ENCODE data around the gene ADAM19. TPM values are rescaled to one million over a fixed set of nuclear protein-coding genes. Genes with fewer than 3 reads are reported as not detected.

The ADAM19 gene
- total RNA-seq, 1 experiment from 2014 or later, result 0.47 TPM

DNA sequence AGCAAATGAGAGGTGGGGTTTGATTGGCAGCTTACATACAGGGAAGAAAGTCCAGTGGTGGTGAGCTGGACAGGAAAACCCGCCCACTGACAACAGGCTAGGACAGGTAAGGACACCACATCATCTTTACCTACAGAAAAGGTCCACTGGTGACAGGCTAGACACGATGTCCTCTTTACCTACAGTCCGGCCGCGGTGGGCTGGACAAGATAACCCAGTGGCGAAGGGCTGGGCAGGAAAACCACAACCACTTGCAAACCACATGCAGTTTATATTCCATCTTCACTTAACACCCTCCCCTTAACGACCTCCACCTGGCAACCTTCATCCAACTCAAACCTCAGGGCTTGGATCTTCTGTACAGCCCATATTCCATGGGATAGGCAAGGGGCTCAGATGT is 120.5 kb downstream of the ADAM19 start:
- Mint-ChIP-seq H3K9me3 (ENCODE audit: unreplicated experiment) (no peaks in the 10 kb centered on the region), H3K27ac (ENCODE audit: low read depth, unreplicated experiment) (no peak overlapping the region), H3K4me1 (ENCODE audit: insufficient read depth, unreplicated experiment) (peaks cover under 1% of the 10 kb centered on the region), H3K27me3 (ENCODE audit: insufficient read depth, unreplicated experiment) (no peaks in the 10 kb centered on the region), H3K36me3 (ENCODE audit: insufficient read depth, unreplicated experiment) (no peaks in the 10 kb centered on the region), H3K4me3 (ENCODE audit: unreplicated experiment) (no peak overlapping the region)
- TF ChIP-seq, protein P1, sequence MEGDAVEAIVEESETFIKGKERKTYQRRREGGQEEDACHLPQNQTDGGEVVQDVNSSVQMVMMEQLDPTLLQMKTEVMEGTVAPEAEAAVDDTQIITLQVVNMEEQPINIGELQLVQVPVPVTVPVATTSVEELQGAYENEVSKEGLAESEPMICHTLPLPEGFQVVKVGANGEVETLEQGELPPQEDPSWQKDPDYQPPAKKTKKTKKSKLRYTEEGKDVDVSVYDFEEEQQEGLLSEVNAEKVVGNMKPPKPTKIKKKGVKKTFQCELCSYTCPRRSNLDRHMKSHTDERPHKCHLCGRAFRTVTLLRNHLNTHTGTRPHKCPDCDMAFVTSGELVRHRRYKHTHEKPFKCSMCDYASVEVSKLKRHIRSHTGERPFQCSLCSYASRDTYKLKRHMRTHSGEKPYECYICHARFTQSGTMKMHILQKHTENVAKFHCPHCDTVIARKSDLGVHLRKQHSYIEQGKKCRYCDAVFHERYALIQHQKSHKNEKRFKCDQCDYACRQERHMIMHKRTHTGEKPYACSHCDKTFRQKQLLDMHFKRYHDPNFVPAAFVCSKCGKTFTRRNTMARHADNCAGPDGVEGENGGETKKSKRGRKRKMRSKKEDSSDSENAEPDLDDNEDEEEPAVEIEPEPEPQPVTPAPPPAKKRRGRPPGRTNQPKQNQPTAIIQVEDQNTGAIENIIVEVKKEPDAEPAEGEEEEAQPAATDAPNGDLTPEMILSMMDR (IDR thresholded peaks at IDR 0.05; ENCODE audit: unreplicated experiment), result no peak
- ChIA-PET POLR2A (interaction anchor here (0.6 to 0.7 kb wide), 2 partner anchors 9 to 11 kb away, joined by 3 read pairs; no protein-coding TSS in a partner anchor), CTCF (interaction anchor here (0.7 to 28.1 kb wide), 5 partner anchors 14 to 126 kb away, joined by 3 to 642 read pairs (median 3); no protein-coding TSS in a partner anchor)
- BruUV-seq (replicated peaks), result no TSS peak
- intact Hi-C loops (cut with micrococcal nuclease), result no loop called here
- no peak for DNase-seq (ENCODE audit: unreplicated experiment)

DNA sequence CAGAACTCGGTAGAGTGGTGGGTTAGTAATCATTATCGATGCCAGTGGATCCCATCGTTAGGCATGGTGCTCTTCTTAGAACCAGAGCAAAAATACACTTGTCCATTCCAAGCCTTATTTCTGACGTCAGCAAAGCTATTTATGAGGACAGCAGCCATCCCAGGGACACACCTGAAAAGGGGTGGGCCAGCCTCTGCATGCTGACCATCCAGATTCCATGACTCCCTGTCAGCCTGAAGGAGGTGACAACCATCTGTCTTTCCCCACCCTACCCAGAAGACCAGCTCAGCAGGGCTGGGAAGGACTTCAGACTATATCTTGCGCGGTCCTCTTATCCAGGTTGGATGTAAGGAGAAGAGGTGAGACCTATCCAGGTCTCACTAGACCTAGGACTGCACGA is 121.3 kb downstream of the ADAM19 start:
- DNase-seq (ENCODE audit: unreplicated experiment), result no peak
- Mint-ChIP-seq H3K4me1 (ENCODE audit: insufficient read depth, unreplicated experiment) (peaks cover 2% of the 10 kb centered on the region), H3K36me3 (ENCODE audit: insufficient read depth, unreplicated experiment) (no peaks in the 10 kb centered on the region), H3K4me3 (ENCODE audit: unreplicated experiment) (no peak overlapping the region), H3K27ac (ENCODE audit: low read depth, unreplicated experiment) (no peak overlapping the region), H3K9me3 (ENCODE audit: unreplicated experiment) (no peaks in the 10 kb centered on the region), H3K27me3 (ENCODE audit: insufficient read depth, unreplicated experiment) (no peaks in the 10 kb centered on the region)
- TF ChIP-seq, protein P1 (IDR thresholded peaks at IDR 0.05; ENCODE audit: unreplicated experiment), result no peak
- ChIA-PET POLR2A (no interaction called here), CTCF (interaction anchor here (0.6 to 28.1 kb wide), 5 partner anchors 15 to 198 kb away, joined by 3 to 642 read pairs (median 3); no protein-coding TSS in a partner anchor)
- no TSS peak for BruUV-seq (replicated peaks)
- intact Hi-C loops (cut with micrococcal nuclease), result no loop called here

DNA sequence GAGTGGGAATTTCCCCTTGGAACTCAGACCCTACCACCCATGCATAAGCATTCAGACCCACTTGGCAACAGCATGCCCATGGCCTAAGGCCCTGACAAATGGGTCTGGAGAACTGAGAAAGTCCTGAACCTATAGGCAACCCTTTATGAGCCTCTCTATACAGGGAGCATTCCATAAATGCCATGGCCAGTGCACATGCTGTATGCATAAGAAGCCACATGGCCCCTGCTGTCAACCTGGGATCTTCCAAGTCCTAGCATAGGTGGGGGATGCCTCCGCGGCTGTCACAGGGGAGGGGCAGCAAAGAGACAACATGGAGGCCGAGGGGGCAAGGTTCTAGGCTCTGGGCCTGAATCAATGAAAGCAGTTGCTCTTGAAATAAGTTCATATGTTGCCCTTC is 123.8 kb downstream of the ADAM19 start:
- no TSS peak for BruUV-seq (replicated peaks)
- TF ChIP-seq, protein P1 (IDR thresholded peaks at IDR 0.05; ENCODE audit: unreplicated experiment), result no peak
- H3K4me3 Mint-ChIP-seq (ENCODE audit: unreplicated experiment), result no peak overlapping the region
- no peak overlapping the region for H3K27ac Mint-ChIP-seq (ENCODE audit: low read depth, unreplicated experiment)
- intact Hi-C loops (cut with micrococcal nuclease), result no loop called here
- POLR2A ChIA-PET, result no interaction called here
- CTCF ChIA-PET, result interaction anchor here (0.9 to 3.5 kb wide), 2 partner anchors 20 to 25 kb away, joined by 3 to 29 read pairs; no protein-coding TSS in a partner anchor
- H3K4me1 Mint-ChIP-seq (ENCODE audit: insufficient read depth, unreplicated experiment), result peaks cover 14% of the 10 kb centered on the region
- H3K27me3 Mint-ChIP-seq (ENCODE audit: insufficient read depth, unreplicated experiment), result no peaks in the 10 kb centered on the region
- DNase-seq (ENCODE audit: unreplicated experiment), result no peak
- H3K36me3 Mint-ChIP-seq (ENCODE audit: insufficient read depth, unreplicated experiment), result no peaks in the 10 kb centered on the region
- no peaks in the 10 kb centered on the region for H3K9me3 Mint-ChIP-seq (ENCODE audit: unreplicated experiment)

DNA sequence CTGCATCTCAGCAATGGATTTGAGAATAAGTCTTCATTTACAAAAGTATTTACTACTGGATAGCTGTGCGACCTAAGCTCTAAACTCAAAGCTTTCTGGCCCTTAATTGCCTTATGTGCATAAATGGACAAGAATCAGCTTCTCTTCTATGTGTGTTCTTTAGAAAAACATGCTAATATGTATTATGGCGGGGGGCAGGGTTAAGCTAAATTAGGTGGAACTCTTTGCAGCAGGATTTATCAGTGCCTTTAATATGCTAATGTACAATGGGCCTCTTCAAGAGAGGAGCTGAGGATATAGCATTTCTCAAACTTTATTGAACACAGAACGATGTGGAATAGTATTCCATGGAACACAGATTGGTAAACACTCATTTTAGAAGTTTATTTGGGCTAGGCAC is 125.6 kb downstream of the ADAM19 start:
- H3K27me3 Mint-ChIP-seq (ENCODE audit: insufficient read depth, unreplicated experiment), result no peaks in the 10 kb centered on the region
- no peak overlapping the region for H3K27ac Mint-ChIP-seq (ENCODE audit: low read depth, unreplicated experiment)
- no peaks in the 10 kb centered on the region for H3K36me3 Mint-ChIP-seq (ENCODE audit: insufficient read depth, unreplicated experiment)
- no peaks in the 10 kb centered on the region for H3K9me3 Mint-ChIP-seq (ENCODE audit: unreplicated experiment)
- peaks cover 19% of the 10 kb centered on the region for H3K4me1 Mint-ChIP-seq (ENCODE audit: insufficient read depth, unreplicated experiment)
- no peak overlapping the region for H3K4me3 Mint-ChIP-seq (ENCODE audit: unreplicated experiment)
- CTCF ChIA-PET, result interaction anchor here (0.5 to 4.8 kb wide), 12 partner anchors 9 to 457 kb away, joined by 3 to 51 read pairs (median 4); partner anchors contain the start of gene NIPAL4
- intact Hi-C loops (cut with micrococcal nuclease), result no loop called here
- TF ChIP-seq, protein P1 (IDR thresholded peaks at IDR 0.05; ENCODE audit: unreplicated experiment), result no peak
- no TSS peak for BruUV-seq (replicated peaks)
- no peak for DNase-seq (ENCODE audit: unreplicated experiment)
- POLR2A ChIA-PET, result interaction anchor here (2.2 kb wide), 1 partner anchor 13 kb away, joined by 23 read pairs; no protein-coding TSS in a partner anchor

Data from MCF 10A (cell line).